ENCODE data around the gene TAL1. TPM values are rescaled to one million over a fixed set of nuclear protein-coding genes. Genes with fewer than 3 reads are reported as not detected.
"Not testable (repeated sequence)": the region's sequence is repeated elsewhere in the genome, so short reads cannot be mapped to it uniquely, and the experiment has no call there.

Gene TAL1
- total and polyA plus RNA-seq, 9 donors, result 1.2 to 4.7 (median 2.4) TPM

- H3K9me3 ChIP-seq, result no peaks in the 10 kb centered on the region
- WGBS, 3 donors, result 32 to 50% (median 34%) methylated on average over 3 of the region's 3 CpGs
- H3K27me3 ChIP-seq, result no peaks in the 10 kb centered on the region
- H3K4me3 ChIP-seq, result no peak overlapping the region
- intact Hi-C loops (cut with DNase I), result loop anchor here in 1 of 4 donors (10.0 kb wide), 1 partner anchor 238 kb away; the partner anchor contains the start of gene FOXD2
- no peaks in the 10 kb centered on the region for H3K36me3 ChIP-seq
- DNase-seq, result no peak
- no peak overlapping the region for H3K27ac ChIP-seq
- TF ChIP-seq POLR2A (IDR thresholded peaks at IDR 0.05) (no peak), EP300 (IDR thresholded peaks at IDR 0.05) (no peak), CTCF (IDR thresholded peaks at IDR 0.05) (no peak)
- H3K4me1 ChIP-seq (ENCODE audit: insufficient read depth), result peaks cover 7% of the 10 kb centered on the region
Observed at GRCh38 chr1:47196622-47197021, 35.4 kb downstream of the TAL1 start.

- not testable (repeated sequence) for H3K27ac ChIP-seq; H3K4me1 ChIP-seq (ENCODE audit: insufficient read depth); H3K4me3 ChIP-seq; H3K27me3 ChIP-seq; H3K36me3 ChIP-seq; H3K9me3 ChIP-seq; DNase-seq
- 82 to 86% (median 83%) methylated on average over 9 of the region's 9 CpGs for WGBS, 3 donors
- intact Hi-C loops (cut with DNase I), result loop anchor here in 1 of 4 donors (10.0 kb wide), 1 partner anchor 239 kb away; the partner anchor contains the start of gene FOXD2
Observed at GRCh38 chr1:47195981-47196380, 36.0 kb downstream of the TAL1 start.

- no peak overlapping the region for H3K27ac ChIP-seq
- intact Hi-C loops (cut with DNase I), result loop anchor here in 2 of 4 donors (5.0 to 10.0 kb wide), 2 partner anchors 240 to 518 kb away; partner anchors contain the start of gene FOXD2 (in 1 of the 2)
- TF ChIP-seq CTCF (IDR thresholded peaks at IDR 0.05) (no peak), POLR2A (IDR thresholded peaks at IDR 0.05) (no peak)
- H3K4me3 ChIP-seq, result no peak overlapping the region
- peaks cover 12% of the 10 kb centered on the region for H3K4me1 ChIP-seq (ENCODE audit: insufficient read depth)
- no peaks in the 10 kb centered on the region for H3K36me3 ChIP-seq
- DNase-seq, result no peak
- no peaks in the 10 kb centered on the region for H3K9me3 ChIP-seq
- no peaks in the 10 kb centered on the region for H3K27me3 ChIP-seq
Observed at GRCh38 chr1:47194311-47194710, 37.7 kb downstream of the TAL1 start.

- 86 to 87% (median 87%) methylated on average over 10 of the region's 10 CpGs for WGBS, 3 donors
Observed at GRCh38 chr1:47193496-47193895, 38.5 kb downstream of the TAL1 start.

GRCh38 chr1:47192458-47193384, 39.3 kb downstream of the TAL1 start:
- no peak overlapping the region for H3K4me3 ChIP-seq
- H3K9me3 ChIP-seq, result no peaks in the 10 kb centered on the region
- 9 to 13% (median 10%) methylated on average over 10 of the region's 10 CpGs for WGBS, 3 donors
- no peaks in the 10 kb centered on the region for H3K36me3 ChIP-seq
- H3K4me1 ChIP-seq (ENCODE audit: insufficient read depth), result peaks cover 12% of the 10 kb centered on the region
- intact Hi-C loops (cut with DNase I), result loop anchor here in 2 of 4 donors (5.0 to 10.0 kb wide), 2 partner anchors 242 to 520 kb away; partner anchors contain the start of gene FOXD2 (in 1 of the 2)
- H3K27me3 ChIP-seq, result no peaks in the 10 kb centered on the region
- peak; percentile 57 to 79 (median 73) for DNase-seq
- TF ChIP-seq CTCF (IDR thresholded peaks at IDR 0.05), result peak; percentile 37 to 78 (median 54)
- TF ChIP-seq EP300 (IDR thresholded peaks at IDR 0.05), result no peak
- no peak for TF ChIP-seq POLR2A (IDR thresholded peaks at IDR 0.05)
- no peak overlapping the region for H3K27ac ChIP-seq

More at GRCh38 chr1:47193496-47193895, 38.5 kb downstream of the TAL1 start:
- not testable (repeated sequence) for H3K4me3 ChIP-seq, H3K36me3 ChIP-seq, H3K27ac ChIP-seq, H3K9me3 ChIP-seq, DNase-seq, H3K27me3 ChIP-seq
- intact Hi-C loops (cut with DNase I), result loop anchor here in 2 of 4 donors (5.0 to 10.0 kb wide), 2 partner anchors 241 to 519 kb away; partner anchors contain the start of gene FOXD2 (in 1 of the 2)
- H3K4me1 ChIP-seq (ENCODE audit: insufficient read depth), result peaks cover 12% of the 10 kb centered on the region
